NCI-H82 (cell line): ENCODE data around the gene ATP6V0E2.

Experiments
- DNase-seq: peaks from one replicate; lab custom pipeline; 2025; lab: John Stamatoyannopoulos, UW

The ATP6V0E2 gene

GRCh38 chr7:149838992-149839408 lies 34.8 kb upstream of the ATP6V0E2 start:
- DNase-seq: peak; percentile 62

DNA sequence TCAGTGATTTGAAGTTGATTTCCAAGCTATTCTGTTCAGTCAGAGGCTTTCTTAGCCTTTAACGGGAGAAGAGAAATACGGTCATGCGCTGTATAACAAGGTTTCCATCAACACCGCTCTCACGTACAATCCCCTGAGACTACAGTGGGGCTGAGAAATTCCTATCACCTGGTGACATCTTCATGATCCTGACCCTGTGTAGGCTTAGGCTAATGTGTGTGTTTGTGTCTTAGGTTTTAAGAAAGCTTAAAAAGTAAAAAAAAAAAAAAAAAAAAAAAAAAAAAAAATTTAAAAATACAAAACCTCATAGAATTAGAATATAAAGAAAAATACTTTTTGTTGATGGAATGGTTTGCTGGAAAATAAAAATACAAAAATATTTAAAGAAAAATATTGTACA lies 33.8 kb upstream of the ATP6V0E2 start:
- DNase-seq: no peak

- no peak for DNase-seq
Measured at GRCh38 chr7:149843566-149843965, 30.2 kb upstream of the ATP6V0E2 start.

GRCh38 chr7:149844445-149844844 lies 29.3 kb upstream of the ATP6V0E2 start:
- no peak for DNase-seq

DNA sequence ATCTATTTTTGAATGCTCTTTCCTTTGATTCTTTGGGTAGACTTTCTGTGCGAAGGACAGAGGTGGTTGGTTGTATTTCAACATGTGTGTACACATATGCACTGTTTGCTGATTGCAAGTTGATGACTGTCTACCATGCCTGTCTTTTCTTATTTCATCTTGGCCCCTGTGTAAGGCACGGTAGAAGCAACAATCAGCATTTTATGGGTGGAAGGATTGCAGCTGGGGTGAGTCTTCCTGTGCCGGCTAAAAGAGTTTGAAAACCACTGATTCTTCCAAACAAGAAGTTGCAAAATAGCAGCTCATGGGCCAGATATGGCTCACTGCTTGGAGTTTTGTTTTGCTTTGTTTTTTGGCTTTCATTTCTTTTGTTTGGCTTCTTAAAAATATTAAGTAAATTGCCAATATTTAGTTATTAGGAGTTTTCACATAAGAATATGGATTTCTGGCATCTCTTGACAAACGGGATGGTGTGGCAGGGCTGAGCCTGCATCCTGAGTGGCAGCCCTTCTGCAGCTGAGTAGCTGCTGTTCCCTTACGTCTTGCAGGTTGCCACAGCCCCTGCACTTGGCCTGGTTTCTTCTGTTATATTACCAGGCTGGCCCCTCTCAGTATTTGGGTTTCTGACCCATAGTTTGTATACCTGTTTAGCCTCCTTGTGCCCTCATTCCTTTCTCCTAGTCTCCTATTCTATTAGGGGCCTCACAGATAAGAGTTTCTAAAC lies 28.4 kb upstream of the ATP6V0E2 start:
- no peak for DNase-seq

DNA sequence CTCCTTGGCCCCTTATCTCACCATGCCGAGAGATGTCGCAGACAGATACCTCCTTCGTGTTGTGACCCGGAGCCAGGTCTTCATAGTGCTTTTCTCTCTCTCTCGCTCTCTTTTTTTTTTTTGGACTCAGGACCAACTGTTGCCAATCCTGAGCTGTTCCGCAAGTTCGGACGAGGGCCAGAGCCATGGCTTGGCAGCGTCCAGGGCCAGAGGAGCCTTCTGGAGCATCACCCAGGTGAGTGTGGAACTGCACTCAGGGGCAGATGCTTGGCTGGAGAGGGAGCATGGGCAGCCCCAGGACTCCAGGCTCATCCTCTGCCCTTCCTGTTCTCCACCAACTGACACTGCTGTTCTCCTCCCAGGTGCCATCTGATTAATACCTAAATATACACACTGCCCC lies 27.7 kb upstream of the ATP6V0E2 start:
- DNase-seq: no peak

DNA sequence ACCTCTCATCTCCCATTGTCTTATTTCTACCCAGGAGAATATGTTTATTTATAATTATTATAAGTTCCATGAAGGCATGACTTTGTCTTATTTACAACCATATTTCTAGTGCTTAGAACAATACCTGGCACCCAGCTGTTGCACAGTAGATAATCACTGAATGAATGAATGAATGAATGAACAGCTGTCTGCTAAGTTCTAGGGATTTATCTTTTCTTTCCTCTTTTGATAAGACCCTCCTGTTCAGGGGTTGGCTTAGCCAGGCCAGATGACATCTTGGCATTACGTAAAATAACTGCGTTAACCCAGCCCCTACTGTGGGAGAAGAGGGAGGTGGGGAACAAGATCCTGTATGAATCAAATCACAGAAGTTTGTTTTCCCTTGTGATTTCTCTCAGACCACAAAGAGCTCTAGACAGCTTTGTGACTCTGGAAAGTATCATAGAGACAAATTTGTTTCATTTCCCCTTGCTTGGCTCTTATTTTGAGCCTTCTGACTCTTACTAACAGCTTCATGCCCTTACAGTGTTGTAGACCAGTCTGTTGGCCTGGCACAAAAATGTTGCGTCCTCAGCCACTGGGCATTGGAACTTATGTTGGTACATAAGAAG lies 27.2 kb upstream of the ATP6V0E2 start:
- peak; percentile 12 for DNase-seq

- DNase-seq: peak; percentile 11
Measured at GRCh38 chr7:149849174-149849573, 24.6 kb upstream of the ATP6V0E2 start.

GRCh38 chr7:149850007-149850594 lies 23.7 kb upstream of the ATP6V0E2 start:
- no peak for DNase-seq

DNA sequence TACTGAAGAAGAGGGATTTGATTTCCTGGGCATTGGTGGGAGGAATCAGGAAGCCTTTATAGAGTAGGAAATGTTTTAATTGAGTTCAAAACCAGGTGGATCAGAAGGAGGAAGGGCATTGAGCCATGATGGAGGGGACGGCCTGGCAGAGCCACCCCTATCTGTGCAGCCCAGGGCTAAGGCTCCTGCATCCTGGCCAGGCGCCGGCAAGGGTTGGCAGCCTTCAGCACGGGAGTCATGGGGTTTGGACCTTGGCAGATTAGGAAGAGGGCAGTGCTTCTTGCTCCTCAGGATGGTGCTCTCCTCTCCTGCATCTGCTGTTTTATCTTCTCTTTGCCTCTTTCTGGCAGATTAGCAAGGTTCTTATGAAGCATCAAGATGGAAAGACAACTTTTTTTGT lies 23.1 kb upstream of the ATP6V0E2 start:
- DNase-seq: no peak

DNA sequence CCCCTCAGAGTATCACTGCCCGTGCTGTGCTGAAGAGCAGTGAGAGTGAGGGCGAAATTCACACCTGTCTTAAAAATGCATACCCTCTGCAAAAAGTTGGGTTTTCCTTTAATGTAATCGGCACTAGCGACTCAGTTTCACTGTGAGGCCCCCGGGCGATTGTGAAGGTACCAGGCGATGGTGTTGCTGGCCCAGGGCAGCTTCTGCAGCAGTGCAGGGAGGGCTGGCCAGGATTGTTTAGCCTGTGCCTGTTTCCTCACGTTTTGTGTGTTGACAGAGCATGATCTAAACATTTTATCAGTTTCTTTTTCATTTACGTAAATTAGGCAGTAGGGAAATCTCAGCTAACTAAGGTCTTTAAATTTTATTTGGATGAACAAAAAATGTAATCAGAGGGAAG lies 22.3 kb upstream of the ATP6V0E2 start:
- no peak for DNase-seq

GRCh38 chr7:149853157-149853556 lies 20.6 kb upstream of the ATP6V0E2 start:
- DNase-seq: no peak

DNA sequence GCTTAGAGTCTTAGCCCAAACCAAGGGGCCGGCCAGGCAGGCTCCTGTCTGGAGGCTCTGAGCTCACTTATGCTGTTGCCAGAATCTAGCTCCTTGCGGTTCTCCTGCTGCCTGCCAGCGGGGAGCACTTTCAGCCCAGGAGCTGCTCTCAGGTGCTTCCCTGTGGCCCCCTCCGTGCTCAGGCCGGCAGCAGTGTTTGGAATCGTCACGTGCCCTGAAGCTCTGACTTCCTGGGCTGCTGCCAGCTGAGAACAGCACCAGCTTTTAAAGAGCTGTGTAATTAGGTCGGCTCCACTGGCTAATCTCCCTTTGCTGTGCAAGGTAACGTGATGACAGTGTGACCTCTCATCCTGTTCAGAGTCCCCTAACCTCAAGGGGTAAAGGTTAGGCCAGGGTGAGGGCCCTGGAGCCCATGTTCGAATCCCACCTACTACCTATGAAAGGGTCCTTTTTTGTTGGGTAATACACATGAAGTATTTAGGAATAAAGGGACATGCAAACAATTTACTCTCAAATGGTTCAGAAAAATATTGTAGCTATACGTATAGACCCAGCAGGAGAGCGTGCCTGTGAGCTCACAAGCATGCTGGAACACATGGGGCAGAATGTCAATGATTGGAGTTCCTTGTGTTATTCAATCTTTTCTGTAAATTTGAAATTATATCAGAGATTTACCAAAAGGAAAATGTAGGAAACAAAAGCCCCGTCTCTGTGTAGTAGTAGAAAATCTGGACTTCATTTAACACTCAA lies 19.0 kb upstream of the ATP6V0E2 start:
- DNase-seq: peak; percentile 92

DNA sequence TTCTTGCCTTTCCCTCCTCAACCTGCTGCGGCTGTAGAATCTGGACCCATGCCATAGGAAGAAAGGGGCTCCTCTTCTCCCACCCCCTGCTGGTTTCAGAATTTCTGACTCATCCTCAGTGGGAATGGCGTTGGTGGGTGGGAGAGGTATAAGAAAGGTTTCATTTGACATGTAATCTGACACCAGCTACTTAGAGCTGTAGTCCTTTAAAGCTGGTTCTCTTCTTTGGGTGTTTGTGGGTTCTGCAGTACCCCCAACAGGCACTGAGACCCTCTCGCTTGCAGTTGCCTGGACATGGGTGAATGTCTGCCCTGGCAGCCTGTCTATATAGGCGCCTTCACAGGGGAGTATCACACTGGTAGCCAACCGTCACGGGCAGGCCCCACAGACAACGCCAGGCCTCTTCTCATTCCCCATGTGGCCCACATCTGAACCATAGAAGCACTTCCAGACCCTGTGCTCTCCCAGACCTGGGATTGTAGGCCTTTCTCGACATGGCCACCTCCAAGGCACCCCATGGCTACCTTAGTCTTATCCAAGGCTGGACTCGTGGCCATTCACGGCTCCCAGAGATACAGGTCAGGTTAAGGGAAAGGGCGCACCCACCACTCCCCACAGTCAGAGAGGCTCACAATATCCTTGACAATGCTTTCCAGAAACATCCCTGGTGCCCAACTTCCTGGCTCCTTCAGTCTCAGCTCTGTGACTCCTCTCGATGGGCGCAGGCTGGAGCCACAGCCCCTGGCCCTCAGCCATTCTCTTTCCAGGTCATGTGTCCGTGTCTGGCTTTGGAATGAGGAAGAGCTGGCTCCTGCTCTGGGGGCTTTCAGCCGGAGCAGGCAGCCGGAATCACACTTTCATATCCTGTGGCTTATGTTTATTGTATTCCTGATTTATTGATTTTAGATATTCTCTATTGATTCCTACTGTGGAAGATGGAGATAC lies 18.1 kb upstream of the ATP6V0E2 start:
- DNase-seq: peak; percentile 32

DNA sequence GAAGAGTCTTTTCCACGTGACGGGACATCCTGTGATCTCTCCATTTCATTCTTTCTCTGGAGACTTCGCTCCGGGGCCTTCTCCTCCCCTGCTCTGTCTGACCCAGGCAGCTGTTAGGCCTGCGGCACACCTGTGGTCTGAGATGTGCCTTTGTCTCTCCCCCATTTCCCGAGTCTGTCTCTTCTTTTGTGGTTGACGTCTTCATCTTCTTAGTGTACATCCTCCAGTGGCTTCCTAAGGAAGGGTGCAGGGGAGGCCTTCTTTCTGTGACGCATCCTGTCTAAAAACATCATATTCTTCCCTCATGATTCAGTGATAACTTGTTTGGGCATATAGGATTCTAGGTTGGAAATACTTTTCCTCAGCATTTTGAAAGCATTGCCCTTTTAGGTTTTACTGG lies 17.2 kb upstream of the ATP6V0E2 start:
- no peak for DNase-seq

- no peak for DNase-seq
Measured at GRCh38 chr7:149859369-149859768, 14.4 kb upstream of the ATP6V0E2 start.

DNA sequence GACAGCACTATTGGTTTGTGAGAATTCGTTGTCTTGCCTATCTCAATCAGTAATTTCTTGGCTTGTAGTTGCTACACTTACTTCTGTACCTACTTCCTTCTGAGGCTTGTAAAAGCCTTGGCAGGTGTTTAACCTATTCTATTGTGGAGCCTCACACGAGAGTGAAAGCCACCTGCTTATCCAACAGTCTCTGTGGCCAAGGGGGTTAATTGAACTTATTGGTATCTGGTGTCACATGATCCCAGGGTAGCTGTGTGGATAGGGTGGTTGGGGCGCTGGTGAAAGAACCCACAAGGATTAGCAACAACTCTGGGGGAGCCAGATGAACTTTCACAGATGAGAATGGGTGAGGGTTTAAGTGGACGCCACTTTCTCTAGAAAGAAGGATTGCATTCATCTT lies 13.9 kb upstream of the ATP6V0E2 start:
- DNase-seq: no peak

- no peak for DNase-seq
Measured at GRCh38 chr7:149860821-149861727, 12.7 kb upstream of the ATP6V0E2 start.

- no peak for DNase-seq
Measured at GRCh38 chr7:149861728-149862045, 12.1 kb upstream of the ATP6V0E2 start.

DNA sequence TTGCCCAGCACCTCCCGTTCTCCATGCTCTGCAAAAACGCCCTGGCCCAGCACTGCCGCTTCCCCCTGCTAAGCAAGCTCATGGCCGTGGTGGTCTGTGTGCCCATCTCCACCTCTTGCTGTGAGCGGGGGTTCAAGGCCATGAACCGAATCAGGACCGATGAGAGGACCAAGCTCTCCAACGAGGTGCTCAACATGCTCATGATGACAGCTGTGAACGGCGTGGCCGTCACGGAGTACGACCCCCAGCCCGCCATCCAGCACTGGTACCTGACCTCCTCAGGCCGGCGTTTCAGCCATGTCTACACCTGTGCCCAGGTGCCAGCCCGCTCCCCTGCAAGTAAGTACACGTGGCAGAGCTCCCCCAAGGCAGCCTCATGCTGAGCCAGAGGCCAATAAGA lies 11.6 kb upstream of the ATP6V0E2 start:
- no peak for DNase-seq

DNA sequence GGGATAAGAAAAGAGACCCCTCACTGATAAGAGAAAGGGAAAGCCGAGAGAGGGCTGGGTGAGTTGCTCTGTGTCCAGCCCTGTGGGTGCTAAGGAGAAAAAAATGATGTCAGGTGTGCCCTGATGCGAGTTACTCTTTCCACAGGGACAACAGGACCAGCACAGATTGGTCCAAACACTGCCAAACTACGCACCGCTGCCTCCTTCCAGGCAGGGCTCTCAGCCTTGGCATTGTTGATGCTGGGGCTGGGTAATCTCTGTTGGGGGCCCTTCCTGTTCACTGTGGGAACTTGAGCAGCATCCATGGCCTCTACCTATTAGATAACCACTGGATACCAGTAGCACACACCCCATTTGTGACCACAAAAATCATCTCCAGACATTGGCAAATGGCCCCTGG lies 10.3 kb upstream of the ATP6V0E2 start:
- no peak for DNase-seq
